ENCODE data around the gene RNF40. TPM values are rescaled to one million over a fixed set of nuclear protein-coding genes. Genes with fewer than 3 reads are reported as not detected.

Gene RNF40
- total RNA-seq, 1 donor from 2014 or later: 94.6 TPM

DNA sequence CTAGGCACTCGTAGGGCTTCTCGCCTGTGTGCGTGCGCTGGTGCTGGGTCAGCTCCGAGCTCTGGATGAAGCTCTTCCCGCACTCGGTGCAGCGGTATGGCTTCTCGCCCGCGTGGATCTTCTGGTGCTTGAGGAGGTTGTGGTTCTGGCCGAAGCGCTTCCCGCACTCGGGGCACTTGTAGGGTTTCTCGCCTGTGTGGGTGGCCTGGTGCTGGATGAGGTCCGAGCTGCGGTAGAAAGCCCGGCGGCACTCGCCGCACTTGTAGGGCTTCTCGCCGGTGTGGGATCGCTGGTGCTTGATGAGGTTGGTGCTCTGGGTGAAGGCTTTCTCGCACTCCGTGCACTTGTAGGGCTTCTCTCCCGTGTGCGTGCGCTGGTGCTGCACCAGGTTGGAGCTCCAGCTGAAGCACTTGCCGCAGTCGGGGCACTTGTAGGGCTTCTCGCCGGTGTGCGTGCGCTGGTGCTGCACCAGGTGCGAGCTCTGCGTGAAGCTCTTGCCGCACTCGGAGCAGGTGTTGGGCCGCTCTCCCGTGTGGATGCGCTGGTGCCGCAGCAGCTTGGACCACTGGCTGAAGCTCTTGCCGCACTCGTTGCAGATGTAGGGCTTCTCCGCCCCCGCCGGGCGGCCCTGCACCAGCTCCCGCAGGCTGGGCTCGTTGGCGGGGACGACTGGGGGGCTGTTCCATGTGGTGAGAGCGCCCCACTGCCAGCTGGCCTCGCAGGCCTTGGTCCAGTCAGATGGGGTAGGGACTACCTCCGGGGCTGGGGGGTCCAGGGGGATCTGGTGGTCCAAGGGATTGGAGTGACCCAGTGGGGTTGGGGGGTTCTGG, 21.4 kb downstream of the RNF40 start:
- no peaks in the 10 kb centered on the region for H3K27me3 Mint-ChIP-seq (ENCODE audit: low read depth, unreplicated experiment)
- H3K4me3 Mint-ChIP-seq (ENCODE audit: unreplicated experiment): no peak overlapping the region
- H3K9me3 ChIP-seq (ENCODE audit: insufficient read depth, low read depth, low read length): no peaks in the 10 kb centered on the region
- H3K36me3 Mint-ChIP-seq (ENCODE audit: low read depth, unreplicated experiment): peaks cover 7% of the 10 kb centered on the region
- H3K27me3 ChIP-seq (ENCODE audit: insufficient read depth, low read length): no peaks in the 10 kb centered on the region
- H3K27ac Mint-ChIP-seq (ENCODE audit: unreplicated experiment): no peak overlapping the region
- DNase-seq (ENCODE audit: low read depth) (no peak), FAIRE-seq (no peak)
- H3K4me1 ChIP-seq (ENCODE audit: insufficient read depth, low read length): peaks cover 12% of the 10 kb centered on the region
- H3K79me2 ChIP-seq (ENCODE audit: insufficient read depth, low read length): peaks cover 49% of the 10 kb centered on the region
- H3K9ac ChIP-seq (ENCODE audit: low read length): no peak overlapping the region
- TF ChIP-seq, protein P1, sequence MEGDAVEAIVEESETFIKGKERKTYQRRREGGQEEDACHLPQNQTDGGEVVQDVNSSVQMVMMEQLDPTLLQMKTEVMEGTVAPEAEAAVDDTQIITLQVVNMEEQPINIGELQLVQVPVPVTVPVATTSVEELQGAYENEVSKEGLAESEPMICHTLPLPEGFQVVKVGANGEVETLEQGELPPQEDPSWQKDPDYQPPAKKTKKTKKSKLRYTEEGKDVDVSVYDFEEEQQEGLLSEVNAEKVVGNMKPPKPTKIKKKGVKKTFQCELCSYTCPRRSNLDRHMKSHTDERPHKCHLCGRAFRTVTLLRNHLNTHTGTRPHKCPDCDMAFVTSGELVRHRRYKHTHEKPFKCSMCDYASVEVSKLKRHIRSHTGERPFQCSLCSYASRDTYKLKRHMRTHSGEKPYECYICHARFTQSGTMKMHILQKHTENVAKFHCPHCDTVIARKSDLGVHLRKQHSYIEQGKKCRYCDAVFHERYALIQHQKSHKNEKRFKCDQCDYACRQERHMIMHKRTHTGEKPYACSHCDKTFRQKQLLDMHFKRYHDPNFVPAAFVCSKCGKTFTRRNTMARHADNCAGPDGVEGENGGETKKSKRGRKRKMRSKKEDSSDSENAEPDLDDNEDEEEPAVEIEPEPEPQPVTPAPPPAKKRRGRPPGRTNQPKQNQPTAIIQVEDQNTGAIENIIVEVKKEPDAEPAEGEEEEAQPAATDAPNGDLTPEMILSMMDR (IDR thresholded peaks at IDR 0.05; ENCODE audit: insufficient read depth, low read depth, low read length): no peak
- TF ChIP-seq EZH2 (IDR thresholded peaks at IDR 0.05; ENCODE audit: insufficient read depth, low read length): no peak
- no peak overlapping the region for H3K4me2 ChIP-seq (ENCODE audit: low read length)
- peaks cover 3% of the 10 kb centered on the region for H3K36me3 ChIP-seq (ENCODE audit: insufficient read depth, low read length)
- H3K4me3 ChIP-seq (ENCODE audit: insufficient read depth, low read depth, low read length): no peak overlapping the region
- H3K27ac ChIP-seq (ENCODE audit: low read depth, low read length): no peak overlapping the region
- no peak overlapping the region for H2AFZ ChIP-seq (ENCODE audit: low read depth, low read length)
- no peaks in the 10 kb centered on the region for H3K9me3 Mint-ChIP-seq (ENCODE audit: unreplicated experiment)
- peaks cover 36% of the 10 kb centered on the region for H4K20me1 ChIP-seq (ENCODE audit: insufficient read depth, low read length)
- peaks cover 4% of the 10 kb centered on the region for H3K4me1 Mint-ChIP-seq (ENCODE audit: low read depth, unreplicated experiment)

DNA sequence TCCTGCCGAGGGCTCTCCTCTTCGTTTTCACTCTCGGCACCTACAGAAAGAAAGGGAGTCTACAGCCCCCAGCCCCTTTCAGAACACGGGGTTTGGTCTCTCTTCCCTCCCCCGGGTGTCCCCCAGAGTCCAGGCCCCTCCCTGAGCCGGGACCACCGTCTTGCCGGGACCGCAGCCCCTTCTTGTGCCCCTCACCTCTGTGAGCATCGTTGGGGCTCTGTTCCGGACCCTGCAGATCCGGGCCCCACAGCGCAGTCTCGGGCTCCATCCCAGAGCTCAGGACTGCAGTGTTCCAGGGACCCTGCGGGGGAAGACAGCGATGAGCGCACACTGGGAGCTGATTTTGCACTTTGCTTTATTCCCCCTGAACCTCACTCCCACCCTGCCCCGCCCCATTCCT, 22.1 kb downstream of the RNF40 start:
- Histone ChIP-seq H3K27ac (ENCODE audit: low read depth, low read length) (no peak overlapping the region), H3K36me3 (ENCODE audit: insufficient read depth, low read length) (peaks cover 3% of the 10 kb centered on the region), H3K4me2 (ENCODE audit: low read length) (no peak overlapping the region), H3K4me3 (ENCODE audit: insufficient read depth, low read depth, low read length) (no peak overlapping the region), H3K9ac (ENCODE audit: low read length) (no peak overlapping the region), H3K27me3 (ENCODE audit: insufficient read depth, low read length) (no peaks in the 10 kb centered on the region), H3K4me1 (ENCODE audit: insufficient read depth, low read length) (peaks cover 12% of the 10 kb centered on the region), H3K79me2 (ENCODE audit: insufficient read depth, low read length) (peaks cover 49% of the 10 kb centered on the region), H2AFZ (ENCODE audit: low read depth, low read length) (no peak overlapping the region), H3K9me3 (ENCODE audit: insufficient read depth, low read depth, low read length) (no peaks in the 10 kb centered on the region), H4K20me1 (ENCODE audit: insufficient read depth, low read length) (peaks cover 33% of the 10 kb centered on the region)
- no peaks in the 10 kb centered on the region for H3K27me3 Mint-ChIP-seq (ENCODE audit: low read depth, unreplicated experiment)
- H3K4me1 Mint-ChIP-seq (ENCODE audit: low read depth, unreplicated experiment): peaks cover 4% of the 10 kb centered on the region
- no peak for TF ChIP-seq EZH2 (IDR thresholded peaks at IDR 0.05; ENCODE audit: insufficient read depth, low read length)
- TF ChIP-seq, protein P1 (IDR thresholded peaks at IDR 0.05; ENCODE audit: insufficient read depth, low read depth, low read length): no peak
- H3K9me3 Mint-ChIP-seq (ENCODE audit: unreplicated experiment): no peaks in the 10 kb centered on the region
- no peak overlapping the region for H3K4me3 Mint-ChIP-seq (ENCODE audit: unreplicated experiment)
- H3K27ac Mint-ChIP-seq (ENCODE audit: unreplicated experiment): no peak overlapping the region
- FAIRE-seq (no peak), DNase-seq (ENCODE audit: low read depth) (no peak)
- peaks cover 7% of the 10 kb centered on the region for H3K36me3 Mint-ChIP-seq (ENCODE audit: low read depth, unreplicated experiment)
